Activated T-helper 1 cell treated with anti-CD3 and anti-CD28 coated beads, Interleukin-12 subunit alpha, Interleukin-12 subunit beta, Interleukin-2, Interleukin-4 antibody, amounts not matched to agents 30 ng/mL and 10 ng/mL and 1 ng/mL, durations not matched to agents 14 hours and 24 hours and 36 hours (primary cell): ENCODE measurements around the gene DHRS2. TPM values are rescaled to one million over a fixed set of nuclear protein-coding genes. Genes with fewer than 3 reads are reported as not detected.
"Not testable (repeated sequence)": the region's sequence is repeated elsewhere in the genome, so short reads cannot be mapped to it uniquely, and the experiment has no call there.

Experiments
- DNase-seq: peaks from one replicate; pipeline ENCODE4 v3.0.0; 2021; ENCODE audit warnings: low spot score
- H3K27ac Mint-ChIP-seq: one replicate; pipeline ENCODE4 v1.8.0; 2021; ENCODE audit warnings: mild to moderate bottlenecking, mixed read lengths
- H3K27me3 Mint-ChIP-seq: one replicate; pipeline ENCODE4 v1.8.0; 2022; ENCODE audit warnings: mild to moderate bottlenecking, moderate library complexity, mixed read lengths; ENCODE audit not compliant: insufficient read depth
- H3K36me3 Mint-ChIP-seq: one replicate; pipeline ENCODE4 v1.8.0; 2021; ENCODE audit warnings: low read depth, mixed read lengths
- H3K4me1 Mint-ChIP-seq: one replicate; pipeline ENCODE4 v1.8.0; 2021; ENCODE audit warnings: low read depth, mixed read lengths
- H3K4me3 Mint-ChIP-seq: one replicate; pipeline ENCODE4 v1.8.0; 2021; ENCODE audit warnings: mild to moderate bottlenecking, moderate library complexity, mixed read lengths
- H3K9me3 Mint-ChIP-seq: one replicate; pipeline ENCODE4 v1.8.0; 2021; ENCODE audit warnings: mixed read lengths
- intact Hi-C: fragments of 100-400 bp; cut with micrococcal nuclease; formaldehyde crosslinking; loops from one replicate; pipeline ENCODE4 v1.15.1; 2024
- total RNA-seq: library from RNA; stranded (reverse); gene quantifications from 2 replicates; pipeline ENCODE4 v1.2.3, GENCODE V29; 2022

Gene DHRS2
- total RNA-seq, 1 donor from 2014 or later: 1.6 TPM

DNA sequence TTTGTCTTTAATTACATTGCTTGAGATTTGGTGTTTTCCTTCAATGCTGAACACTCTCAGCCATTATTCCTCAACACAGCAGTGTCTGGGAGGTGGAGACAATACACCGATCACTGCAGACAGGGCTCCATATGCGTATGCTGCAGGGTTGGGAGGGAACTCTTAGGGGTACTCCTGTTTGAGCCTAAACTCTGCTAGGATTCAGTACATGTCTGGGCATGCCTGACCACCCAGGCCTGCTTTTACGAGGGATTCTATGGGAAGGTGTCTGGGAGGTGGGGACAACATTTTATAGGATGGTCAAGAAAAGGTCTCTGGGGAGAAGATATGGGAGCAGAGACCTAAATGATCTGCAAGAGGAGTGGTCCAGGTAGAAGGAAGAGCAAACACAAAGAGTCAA lies 34.3 kb downstream of the DHRS2 start:
- H3K27ac Mint-ChIP-seq: no peak overlapping the region
- H3K4me1 Mint-ChIP-seq: no peaks in the 10 kb centered on the region
- DNase-seq: no peak
- intact Hi-C loops: no loop called here
- no peak overlapping the region for H3K4me3 Mint-ChIP-seq
- peaks cover 5% of the 10 kb centered on the region for H3K27me3 Mint-ChIP-seq
- H3K9me3 Mint-ChIP-seq: no peaks in the 10 kb centered on the region
- no peaks in the 10 kb centered on the region for H3K36me3 Mint-ChIP-seq

GRCh38 chr14:23672200-23672599 lies 36.0 kb downstream of the DHRS2 start:
- no peak for DNase-seq
- intact Hi-C loops: no loop called here
- Mint-ChIP-seq H3K4me3 (no peak overlapping the region), H3K27me3 (peaks cover 9% of the 10 kb centered on the region), H3K36me3 (no peaks in the 10 kb centered on the region), H3K27ac (no peak overlapping the region), H3K9me3 (no peaks in the 10 kb centered on the region), H3K4me1 (no peaks in the 10 kb centered on the region)

DNA sequence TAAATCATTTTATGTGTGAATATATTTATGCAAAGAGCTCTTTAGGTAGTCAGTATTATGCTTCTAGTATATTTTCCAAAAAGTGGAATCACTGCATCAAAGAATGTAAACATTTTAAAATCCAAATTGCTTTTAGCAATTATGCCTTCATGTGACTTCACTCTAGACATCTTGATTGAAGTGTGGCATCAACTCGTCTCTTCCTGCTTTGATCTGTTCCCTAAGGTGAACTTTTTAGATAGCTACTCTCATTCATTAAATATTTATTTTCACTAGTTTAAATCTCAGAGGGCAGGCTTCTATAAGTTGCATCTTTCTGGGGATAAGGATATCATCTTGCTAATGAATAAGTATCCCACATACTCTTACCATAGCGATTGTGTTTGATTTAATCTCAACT lies 39.2 kb downstream of the DHRS2 start:
- intact Hi-C loops: no loop called here
- Mint-ChIP-seq H3K4me1 (no peaks in the 10 kb centered on the region), H3K36me3 (no peaks in the 10 kb centered on the region), H3K27ac (no peak overlapping the region), H3K4me3 (no peak overlapping the region), H3K9me3 (no peaks in the 10 kb centered on the region), H3K27me3 (peaks cover 11% of the 10 kb centered on the region)
- DNase-seq: no peak

DNA sequence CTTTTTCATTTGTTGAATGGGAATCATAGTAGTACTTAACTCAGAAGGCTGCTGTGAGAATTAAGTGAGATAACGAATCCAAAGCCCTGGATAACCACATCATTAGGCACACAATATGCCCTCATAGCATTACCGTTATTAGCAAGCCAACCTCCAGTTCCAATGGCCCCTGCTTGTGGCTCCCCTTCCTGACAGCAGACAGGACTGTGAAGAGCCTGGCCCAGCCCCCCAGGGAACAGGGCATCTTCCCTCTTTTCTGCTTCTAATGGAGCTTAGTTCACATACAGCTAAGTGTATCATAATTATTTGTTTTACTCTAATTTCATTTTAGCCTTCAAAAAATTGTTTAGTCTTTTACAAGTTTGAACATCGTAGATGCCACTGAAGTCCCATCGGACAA lies 39.7 kb downstream of the DHRS2 start:
- peaks cover 11% of the 10 kb centered on the region for H3K27me3 Mint-ChIP-seq
- H3K4me1 Mint-ChIP-seq: no peaks in the 10 kb centered on the region
- no peak overlapping the region for H3K27ac Mint-ChIP-seq
- no peaks in the 10 kb centered on the region for H3K36me3 Mint-ChIP-seq
- intact Hi-C loops: no loop called here
- no peak for DNase-seq
- H3K4me3 Mint-ChIP-seq: no peak overlapping the region
- H3K9me3 Mint-ChIP-seq: no peaks in the 10 kb centered on the region

DNA sequence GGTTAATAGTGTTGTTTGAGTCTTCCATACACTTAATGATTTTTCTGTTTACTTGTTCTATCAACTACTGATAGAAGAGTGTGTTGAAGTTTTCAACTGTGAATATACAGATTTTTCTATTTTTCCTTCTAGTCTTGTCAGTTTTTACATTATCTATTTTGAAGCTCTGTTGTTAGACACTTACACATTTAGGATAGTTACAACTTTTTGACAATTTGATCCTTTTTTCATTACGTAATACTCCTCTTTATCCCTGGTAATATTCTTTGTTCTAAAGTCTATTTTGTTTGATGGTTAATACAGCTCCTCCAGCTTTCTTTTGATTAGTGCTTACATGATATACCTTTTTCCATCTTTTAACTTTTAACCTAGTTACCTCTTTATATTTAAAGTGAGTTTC lies 45.2 kb downstream of the DHRS2 start:
- no peak for DNase-seq
- no peaks in the 10 kb centered on the region for H3K4me1 Mint-ChIP-seq
- H3K27ac Mint-ChIP-seq: no peak overlapping the region
- H3K27me3 Mint-ChIP-seq: peaks cover 12% of the 10 kb centered on the region
- intact Hi-C loops: no loop called here
- no peaks in the 10 kb centered on the region for H3K9me3 Mint-ChIP-seq
- no peaks in the 10 kb centered on the region for H3K36me3 Mint-ChIP-seq
- no peak overlapping the region for H3K4me3 Mint-ChIP-seq

DNA sequence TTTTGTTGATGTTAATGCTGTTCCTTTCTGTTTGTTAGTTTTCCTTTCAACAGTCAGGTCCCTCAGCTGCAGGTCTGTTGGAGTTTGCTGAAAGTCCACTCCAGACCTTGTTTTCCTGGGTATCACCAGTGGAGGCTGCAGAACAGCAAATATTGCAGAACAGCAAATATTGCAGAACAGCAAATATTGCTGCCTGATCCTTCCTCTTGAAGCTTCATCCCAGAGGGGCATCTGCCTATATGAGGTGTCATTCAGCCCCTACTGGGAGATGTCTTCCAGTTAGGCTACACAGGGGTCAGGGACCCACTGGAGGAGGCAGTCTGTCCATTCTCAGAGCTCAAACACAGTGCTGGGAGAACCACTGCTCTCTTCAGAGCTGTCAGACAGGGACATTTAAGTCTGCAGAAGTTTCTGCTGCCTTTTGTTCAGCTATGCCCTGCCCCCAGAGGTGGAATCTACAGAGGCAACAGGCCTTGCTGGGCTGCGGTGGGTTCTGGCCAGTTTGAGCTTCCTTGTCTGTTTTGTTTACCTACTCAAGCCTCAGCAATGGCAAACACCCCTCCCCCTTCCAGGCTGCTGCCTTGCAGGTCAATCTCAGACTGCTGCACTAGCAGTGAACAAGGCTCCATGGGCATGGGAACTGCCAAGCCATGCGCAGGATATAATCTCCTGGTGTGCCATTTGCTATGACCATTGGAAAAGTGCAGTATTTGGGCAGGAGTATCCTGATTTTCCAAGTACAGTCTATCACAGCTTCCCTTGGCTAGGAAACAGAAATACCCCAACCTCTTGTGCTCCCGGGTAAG lies 53.7 kb downstream of the DHRS2 start:
- H3K36me3 Mint-ChIP-seq, H3K4me3 Mint-ChIP-seq, H3K27me3 Mint-ChIP-seq, H3K9me3 Mint-ChIP-seq, DNase-seq, H3K27ac Mint-ChIP-seq, intact Hi-C loops, H3K4me1 Mint-ChIP-seq: not testable (repeated sequence)

GRCh38 chr14:23692416-23692815 lies 56.3 kb downstream of the DHRS2 start:
- Mint-ChIP-seq H3K27ac (no peak overlapping the region), H3K27me3 (peaks cover 13% of the 10 kb centered on the region), H3K9me3 (no peaks in the 10 kb centered on the region), H3K36me3 (no peaks in the 10 kb centered on the region), H3K4me1 (no peaks in the 10 kb centered on the region), H3K4me3 (no peak overlapping the region)
- no peak for DNase-seq
- intact Hi-C loops: no loop called here

DNA sequence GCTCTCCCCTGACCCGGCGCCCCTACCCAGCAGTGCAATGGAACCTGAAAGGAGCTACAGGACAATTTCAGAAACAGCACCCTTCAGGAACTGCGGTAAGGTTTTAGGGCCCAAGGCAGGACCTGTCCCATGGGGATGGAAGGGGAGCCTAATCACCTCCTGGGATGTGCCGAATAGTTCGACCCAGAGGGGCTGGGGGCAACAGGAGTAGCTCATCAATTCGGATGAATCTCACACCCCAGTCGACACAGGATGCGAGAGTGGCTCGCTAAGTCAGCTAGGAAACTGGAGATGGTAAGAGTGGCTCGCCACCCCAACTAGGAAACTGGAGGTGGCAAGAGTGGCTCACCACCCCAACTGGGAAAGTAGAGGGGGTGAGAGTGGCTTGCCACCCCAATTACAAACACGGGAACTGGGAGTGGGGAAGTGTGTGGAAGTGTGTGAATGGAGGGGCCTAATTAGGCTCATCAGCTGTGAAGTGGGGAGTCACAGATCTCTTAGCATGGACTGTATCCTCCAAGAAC lies 57.1 kb downstream of the DHRS2 start:
- no peak for DNase-seq
- intact Hi-C loops: no loop called here
- Mint-ChIP-seq H3K4me3 (no peak overlapping the region), H3K9me3 (no peaks in the 10 kb centered on the region), H3K27ac (no peak overlapping the region), H3K27me3 (peaks cover 13% of the 10 kb centered on the region), H3K36me3 (no peaks in the 10 kb centered on the region), H3K4me1 (no peaks in the 10 kb centered on the region)

DNA sequence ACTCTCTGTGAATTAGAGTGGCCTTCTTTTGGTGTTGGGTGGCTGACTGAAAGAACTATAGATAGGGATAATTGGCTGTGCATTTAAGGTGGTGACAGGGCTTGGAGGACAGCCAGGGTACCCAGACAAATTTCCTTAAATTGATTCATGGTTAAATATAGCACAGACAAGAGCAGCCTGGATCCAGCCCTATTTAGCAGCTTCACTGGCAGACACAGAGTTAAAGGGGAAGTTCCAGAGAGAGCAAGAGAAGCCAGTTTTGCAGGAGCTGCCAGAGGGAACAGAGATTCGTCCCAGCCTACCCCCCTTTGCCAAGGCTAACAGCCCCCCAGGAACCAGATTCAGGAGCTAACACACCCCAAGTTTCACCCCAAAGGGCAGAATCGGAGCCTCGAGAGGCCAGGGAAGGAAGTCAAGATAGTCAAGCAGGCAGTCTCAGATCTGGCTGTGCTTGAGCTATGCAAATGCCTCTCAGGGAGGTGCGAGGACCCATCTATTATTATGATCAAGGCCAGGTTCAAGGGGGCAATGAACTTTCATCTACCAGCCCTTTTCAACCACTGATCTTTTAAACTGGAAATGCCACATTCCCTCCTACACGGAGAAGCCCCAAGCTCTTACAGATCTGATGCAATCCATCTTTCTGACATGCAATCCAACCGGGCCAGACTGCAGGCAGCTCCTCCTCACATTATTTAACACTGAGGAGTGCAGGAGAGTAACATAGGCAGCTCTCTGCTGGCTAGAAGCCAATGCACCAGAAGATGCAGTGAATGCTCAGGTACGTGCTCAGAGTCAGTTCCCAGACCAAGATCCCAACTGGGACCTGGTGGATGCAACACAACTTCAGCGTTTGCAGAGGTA lies 58.2 kb downstream of the DHRS2 start:
- intact Hi-C loops: no loop called here
- H3K4me1 Mint-ChIP-seq: no peaks in the 10 kb centered on the region
- no peak overlapping the region for H3K4me3 Mint-ChIP-seq
- no peak for DNase-seq
- H3K27ac Mint-ChIP-seq: no peak overlapping the region
- no peaks in the 10 kb centered on the region for H3K36me3 Mint-ChIP-seq
- H3K9me3 Mint-ChIP-seq: no peaks in the 10 kb centered on the region
- H3K27me3 Mint-ChIP-seq: peaks cover 13% of the 10 kb centered on the region

Other genes with a start within 250 kb of the DHRS2 start
- 0.52 and 0.59 TPM in 2 replicates for gene MYH6, start 228.1 kb upstream of the DHRS2 start, total RNA-seq
- 0.05 TPM in 2 replicates for gene MYH7, start 200.7 kb upstream of the DHRS2 start, total RNA-seq
- 80.1 and 84.5 TPM in 2 replicates for gene NGDN, start 166.7 kb upstream of the DHRS2 start, total RNA-seq
- gene ZFHX2, start 84.6 kb upstream of the DHRS2 start, total RNA-seq: 2.2 and 2.7 TPM in 2 replicates
- 14.3 and 14.5 TPM in 2 replicates for gene THTPA, start 80.1 kb upstream of the DHRS2 start, total RNA-seq
- 137 and 145 TPM in 2 replicates for gene AP1G2, start 68.6 kb upstream of the DHRS2 start, total RNA-seq
- 0.05 TPM in 1 of 2 replicates, not detected in the other for gene JPH4, start 57.6 kb upstream of the DHRS2 start, total RNA-seq